HG03558 (cell line): Measurements from ENCODE around the gene PRKG1.

Experiments
- ATAC-seq: cut with Tn5 transposase; IDR thresholded peaks from one replicate; pipeline ENCODE4 v1.9.1; 2021; ENCODE audit warnings: moderate number of reproducible peaks; ENCODE audit not compliant: unreplicated experiment; ENCODE audit errors: extremely low read depth

Gene PRKG1

DNA sequence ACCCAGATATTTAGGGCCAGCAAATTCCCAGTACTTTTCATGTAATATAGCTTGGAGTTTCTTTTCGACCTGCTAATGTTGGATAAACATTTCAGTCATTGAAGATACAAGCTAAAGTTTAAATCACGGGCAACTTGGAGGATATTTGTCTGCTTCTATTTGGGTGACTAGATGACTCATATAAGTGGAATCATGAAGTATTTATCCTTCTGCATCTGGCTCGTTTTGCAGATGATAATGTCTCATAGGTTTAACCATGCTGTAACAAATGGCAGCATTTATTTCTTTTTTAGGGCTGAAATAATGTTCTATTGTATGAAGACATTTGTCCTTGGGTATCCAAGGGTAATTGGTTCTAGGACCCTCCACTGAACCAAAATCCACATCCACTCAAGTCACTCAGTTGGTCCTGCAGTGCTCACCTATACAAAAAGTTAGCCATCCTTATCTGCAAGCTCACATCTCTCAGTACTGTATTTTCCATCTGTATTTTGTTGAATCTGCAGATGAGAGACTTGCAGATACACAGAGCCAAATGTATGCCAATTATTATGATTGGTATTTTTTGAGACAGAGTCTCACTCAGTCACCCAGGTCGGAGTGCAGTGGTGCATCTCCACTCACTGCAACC is 812.3 kb downstream of the PRKG1 start:
- ATAC-seq, result no peak

GRCh38 chr10:51888263-51888662 is 814.0 kb downstream of the PRKG1 start:
- ATAC-seq, result no peak

DNA sequence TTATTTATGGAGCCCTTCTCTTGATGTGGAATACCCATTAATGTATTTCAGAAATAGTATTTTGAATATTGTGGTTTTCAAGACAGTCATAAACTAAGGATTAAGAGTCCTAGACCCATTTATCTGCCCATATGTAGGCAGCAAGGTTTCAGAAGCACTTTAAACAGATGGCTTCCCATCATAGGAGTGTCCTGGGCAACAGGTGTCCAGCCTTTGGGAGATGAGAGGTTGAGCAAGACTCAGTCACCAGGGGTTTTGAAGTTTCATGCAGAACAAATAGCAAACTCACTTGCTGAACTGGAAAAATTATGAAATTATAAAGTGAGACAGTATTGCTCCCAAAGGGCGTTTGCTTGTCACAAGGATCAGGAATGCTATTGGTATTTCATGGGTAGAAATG is 818.0 kb downstream of the PRKG1 start:
- ATAC-seq, result no peak

DNA sequence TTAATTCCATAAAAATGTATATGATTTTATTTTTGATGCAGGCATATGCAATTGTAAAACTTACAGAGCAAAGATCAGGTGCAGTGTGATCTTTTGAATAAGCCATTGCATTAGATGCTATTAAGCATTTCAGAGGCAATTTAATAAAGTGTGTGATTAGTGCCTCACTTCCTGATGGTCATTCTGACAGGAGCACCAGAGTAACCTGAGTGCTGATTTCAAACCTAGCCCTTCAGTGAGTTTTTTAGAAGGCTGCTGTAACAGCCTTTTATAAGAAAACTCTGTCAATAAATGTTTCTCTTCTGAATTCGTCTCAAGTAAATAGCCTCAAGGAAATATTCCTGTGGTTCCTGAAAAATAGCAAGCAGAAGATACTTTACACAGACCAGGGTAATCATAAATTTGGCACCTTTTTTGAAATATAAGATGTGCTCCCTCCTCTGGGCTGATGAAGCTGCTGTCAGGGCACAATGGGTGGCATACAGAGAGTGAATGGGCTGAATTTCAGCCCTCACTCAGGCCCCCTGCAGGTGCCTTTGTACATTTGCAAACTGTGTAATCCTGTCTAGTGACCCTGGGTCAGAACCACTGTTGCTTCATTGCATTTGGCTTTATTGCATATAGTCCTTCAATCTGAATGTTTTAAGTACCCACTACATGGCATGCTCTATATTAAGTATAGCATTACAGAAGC is 818.8 kb downstream of the PRKG1 start:
- ATAC-seq, result no peak

- no peak for ATAC-seq
Observed at GRCh38 chr10:51894771-51895578, 820.7 kb downstream of the PRKG1 start.

DNA sequence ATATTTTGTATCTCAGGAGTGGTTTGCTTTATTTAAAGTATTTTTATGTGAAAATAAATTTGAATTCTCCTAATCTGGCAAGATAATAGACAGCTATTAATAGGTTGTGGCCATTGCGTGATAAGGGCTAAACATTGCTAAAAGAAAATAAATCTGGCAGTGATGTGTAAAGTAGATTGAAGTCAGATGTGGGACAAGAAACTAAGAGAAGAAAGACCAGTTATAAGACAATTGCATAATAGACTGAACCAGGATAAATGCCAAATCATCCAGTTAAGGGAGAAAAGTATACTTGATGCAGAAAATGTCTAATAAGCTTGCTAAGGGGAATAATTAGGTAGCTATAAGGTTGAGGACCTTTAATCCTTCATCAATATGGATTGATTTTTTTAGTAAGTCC is 822.6 kb downstream of the PRKG1 start:
- no peak for ATAC-seq

- no peak for ATAC-seq
Observed at GRCh38 chr10:51897560-51897959, 823.3 kb downstream of the PRKG1 start.

- ATAC-seq, result no peak
Observed at GRCh38 chr10:51900180-51900579, 825.9 kb downstream of the PRKG1 start.

DNA sequence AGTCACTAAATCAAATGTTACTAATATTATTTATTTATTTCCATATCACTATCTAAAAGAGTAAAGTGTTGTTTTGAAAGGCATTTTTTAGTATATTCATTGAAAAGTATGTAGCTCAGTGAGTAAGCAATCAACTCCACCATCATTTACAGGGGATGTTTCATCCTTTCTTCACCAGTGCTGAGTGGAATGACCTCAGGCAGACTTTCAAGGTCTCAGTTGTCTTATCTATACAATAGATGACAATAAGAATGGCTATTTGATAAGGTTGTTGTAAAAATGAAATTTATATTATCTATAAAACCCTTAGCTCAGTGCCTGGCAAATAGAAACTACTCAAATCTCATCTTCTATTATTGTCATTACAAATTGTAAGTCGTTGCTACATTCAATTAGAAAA is 829.4 kb downstream of the PRKG1 start:
- no peak for ATAC-seq

DNA sequence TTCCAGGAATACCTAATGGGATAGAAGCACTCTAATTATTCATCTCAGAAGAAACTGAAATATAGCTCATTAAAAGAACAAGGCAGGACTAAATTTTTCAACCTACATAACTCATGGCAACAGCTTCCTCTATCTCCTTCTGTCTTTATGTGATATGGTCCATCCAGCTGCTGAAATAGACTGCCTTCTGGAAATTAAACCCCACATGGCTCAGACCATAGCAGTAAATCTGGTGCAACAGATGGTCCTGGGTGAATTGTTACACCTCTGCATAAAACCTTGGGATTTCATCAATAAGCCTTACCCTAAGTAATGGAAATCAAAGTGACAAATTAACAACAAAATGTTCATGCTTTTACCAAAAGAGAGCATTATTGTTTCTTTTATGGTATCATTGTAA is 830.7 kb downstream of the PRKG1 start:
- no peak for ATAC-seq

GRCh38 chr10:51907361-51907760 is 833.1 kb downstream of the PRKG1 start:
- no peak for ATAC-seq

- no peak for ATAC-seq
Observed at GRCh38 chr10:51910189-51910588, 835.9 kb downstream of the PRKG1 start.

DNA sequence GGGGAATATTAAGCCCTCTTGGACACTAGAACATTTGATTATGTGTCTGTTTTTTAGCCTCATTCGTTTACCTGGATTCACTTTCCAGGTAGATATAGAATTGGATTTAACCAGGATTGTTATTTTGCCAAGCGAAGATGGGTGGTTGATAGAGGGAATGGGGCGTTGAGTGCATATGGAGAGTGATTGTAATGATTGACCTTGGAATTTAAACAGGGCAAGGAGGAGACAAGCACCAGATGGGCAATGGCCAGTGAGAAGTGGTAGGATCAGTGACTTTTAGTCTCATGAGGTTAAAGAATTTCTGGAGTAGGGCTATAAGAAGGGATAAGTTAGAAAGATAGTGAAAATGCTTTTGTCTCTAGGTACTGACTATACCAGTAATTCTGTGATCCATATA is 836.3 kb downstream of the PRKG1 start:
- ATAC-seq, result no peak

DNA sequence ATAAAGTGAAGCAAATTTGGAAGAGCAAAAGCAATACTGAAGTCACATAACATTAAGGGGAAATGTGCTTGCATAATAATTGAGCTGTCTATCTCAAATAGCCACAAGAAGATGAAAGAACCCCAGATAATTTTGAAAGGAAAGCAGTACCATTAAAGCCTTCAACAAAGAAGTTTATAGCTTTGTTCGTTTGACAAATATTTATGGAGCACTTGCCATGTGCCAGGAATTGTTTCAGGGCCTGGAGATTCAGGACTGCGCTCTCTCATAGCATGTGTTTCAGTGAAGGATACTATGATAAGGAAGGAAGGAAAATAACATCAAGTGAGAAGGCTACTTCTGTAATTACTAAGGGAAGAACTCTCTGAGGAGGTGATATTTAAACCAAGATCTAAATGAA is 837.4 kb downstream of the PRKG1 start:
- ATAC-seq, result no peak

DNA sequence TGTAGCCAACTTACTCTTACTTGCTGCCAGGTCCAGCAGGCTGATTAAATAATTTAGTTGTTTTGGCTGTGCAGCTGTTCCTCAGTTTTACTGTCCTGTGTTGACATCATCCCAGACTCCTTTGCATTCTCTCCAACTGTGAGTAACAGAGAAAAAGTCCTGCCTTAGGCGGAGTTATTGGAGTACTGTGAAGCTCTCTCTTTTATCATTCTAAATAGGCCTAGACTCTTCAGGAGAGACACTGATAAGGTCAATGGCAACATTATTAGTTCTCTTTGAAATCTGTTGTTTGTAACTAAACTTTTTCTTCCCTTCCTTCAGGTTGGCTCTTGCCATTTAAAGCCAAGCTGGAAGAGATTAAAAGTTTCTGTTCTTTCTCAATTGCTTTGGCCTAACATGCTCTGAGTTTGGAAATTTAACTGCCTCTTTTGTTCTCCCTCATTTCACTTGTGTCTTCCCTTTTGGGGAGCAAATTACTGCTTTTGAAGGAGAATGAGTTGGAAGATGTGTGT is 840.8 kb downstream of the PRKG1 start:
- no peak for ATAC-seq

DNA sequence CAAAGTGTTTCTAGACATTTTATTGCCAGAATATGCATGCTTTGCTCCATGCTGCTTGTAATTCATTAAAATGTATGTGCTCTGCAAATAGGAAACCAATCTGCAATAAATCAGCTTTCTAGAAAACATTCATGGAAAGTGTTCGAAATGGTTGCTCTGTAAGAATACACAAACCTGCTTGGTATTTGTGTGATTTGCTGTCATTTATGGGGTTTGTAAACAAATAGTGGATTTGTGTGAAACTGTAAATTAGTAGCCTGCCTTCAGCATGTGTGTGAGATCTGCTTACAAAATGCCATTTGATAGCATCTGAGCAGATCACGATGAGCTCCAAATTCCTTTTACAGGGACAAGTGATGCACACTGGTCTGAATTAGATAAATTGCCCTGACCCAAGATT is 844.2 kb downstream of the PRKG1 start:
- no peak for ATAC-seq

DNA sequence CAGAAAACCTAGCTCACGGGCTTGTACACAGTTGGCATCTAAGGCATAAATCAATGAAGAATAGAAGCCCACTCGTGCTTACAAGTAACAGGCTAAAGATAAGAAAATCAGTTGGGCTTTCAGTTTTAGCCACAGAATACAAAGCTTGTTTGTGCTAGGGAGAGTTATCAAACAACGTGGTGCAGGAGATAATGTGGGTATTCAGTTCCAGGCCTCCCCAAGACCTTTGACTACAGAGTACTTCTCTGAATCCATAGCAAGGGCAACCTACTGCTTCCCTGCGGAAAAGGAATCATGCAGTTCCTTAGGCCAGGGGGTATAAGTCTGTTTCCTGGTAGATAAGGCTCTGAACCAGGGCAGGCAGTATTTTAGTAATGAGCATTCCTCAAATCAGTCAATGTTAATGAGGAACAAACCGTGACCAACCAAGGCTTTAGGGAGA is 844.6 kb downstream of the PRKG1 start:
- no peak for ATAC-seq

DNA sequence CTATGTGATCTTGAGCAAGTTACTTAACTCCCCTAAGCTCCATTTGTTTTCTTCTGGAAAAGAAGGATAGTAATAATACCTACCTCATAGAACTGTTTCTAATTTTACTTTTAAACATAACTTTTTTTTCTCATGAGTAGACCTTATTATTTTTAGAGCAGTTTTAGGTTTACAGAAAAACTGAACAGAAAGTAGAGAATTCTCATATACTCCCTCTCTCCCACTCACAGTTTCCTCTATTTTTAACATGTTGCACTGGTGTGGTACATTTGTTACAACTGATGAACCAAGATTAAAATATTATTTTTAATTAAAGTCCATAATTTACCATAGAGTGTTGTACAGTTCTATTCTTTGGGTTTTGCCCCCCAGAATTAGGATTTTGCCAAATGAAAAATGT is 846.4 kb downstream of the PRKG1 start:
- no peak for ATAC-seq

GRCh38 chr10:51924359-51924758 is 850.1 kb downstream of the PRKG1 start:
- ATAC-seq, result no peak

GRCh38 chr10:51926337-51926736 is 852.0 kb downstream of the PRKG1 start:
- no peak for ATAC-seq

- no peak for ATAC-seq
Observed at GRCh38 chr10:51928162-51928561, 853.9 kb downstream of the PRKG1 start.
